Glomerular visceral epithelial cell (primary cell): ENCODE data around the gene SOCS7.

Source experiments
- DNase-seq: peaks from one replicate; pipeline ENCODE4 v3.0.0-alpha.2; 2016; ENCODE audit errors: extremely low spot score

Gene SOCS7

DNA sequence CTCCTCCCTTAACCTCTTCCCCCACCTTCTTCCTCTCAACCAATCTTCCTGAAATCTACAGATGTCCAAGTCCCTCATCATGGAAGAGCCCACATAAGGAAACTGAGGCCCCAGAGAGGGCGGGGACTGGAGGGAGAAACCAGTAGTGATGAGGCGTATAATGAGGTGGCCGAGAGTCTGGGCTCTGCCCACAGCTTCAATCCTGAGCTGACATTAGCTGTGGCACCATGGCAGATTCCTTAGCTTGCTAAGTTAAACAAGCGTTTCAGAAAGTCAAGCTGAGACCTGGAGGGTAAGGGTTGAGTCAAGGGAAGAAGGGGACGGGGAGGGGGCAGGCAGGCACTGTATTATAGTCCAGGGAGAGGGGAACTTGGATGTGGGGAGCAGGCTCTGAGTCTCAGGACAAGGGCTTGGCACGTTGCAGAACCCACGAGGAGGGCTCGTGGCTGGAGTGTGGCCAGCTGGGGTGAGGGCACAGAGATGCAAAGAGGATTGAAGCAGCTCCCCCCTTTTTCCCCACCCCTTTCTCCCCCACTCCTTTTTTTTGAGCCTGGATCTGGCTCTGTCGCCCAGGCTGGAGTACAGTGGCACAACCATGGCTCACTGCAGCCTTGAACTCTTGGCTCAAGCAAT lies 89.9 kb downstream of the SOCS7 start:
- no peak for DNase-seq

DNA sequence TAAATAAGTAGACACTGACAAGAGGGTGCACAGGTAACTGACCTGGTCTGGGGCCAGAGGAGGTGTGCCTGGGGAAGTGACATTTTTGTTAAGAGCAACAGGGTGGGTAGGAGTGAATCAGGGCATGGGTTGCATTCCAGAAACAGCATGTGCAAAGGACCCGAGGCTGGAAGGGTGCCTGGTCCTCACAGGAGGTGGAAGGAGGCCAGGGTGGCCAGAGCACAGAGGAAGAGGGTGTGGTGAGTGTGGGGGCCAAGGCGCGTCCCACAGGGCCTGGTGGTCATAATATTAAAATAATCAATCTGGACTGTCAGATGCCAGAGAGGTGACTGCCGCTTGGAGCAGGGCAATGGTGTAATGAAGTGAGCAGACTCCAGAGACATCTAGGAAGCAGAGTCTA lies 90.9 kb downstream of the SOCS7 start:
- DNase-seq: no peak

DNA sequence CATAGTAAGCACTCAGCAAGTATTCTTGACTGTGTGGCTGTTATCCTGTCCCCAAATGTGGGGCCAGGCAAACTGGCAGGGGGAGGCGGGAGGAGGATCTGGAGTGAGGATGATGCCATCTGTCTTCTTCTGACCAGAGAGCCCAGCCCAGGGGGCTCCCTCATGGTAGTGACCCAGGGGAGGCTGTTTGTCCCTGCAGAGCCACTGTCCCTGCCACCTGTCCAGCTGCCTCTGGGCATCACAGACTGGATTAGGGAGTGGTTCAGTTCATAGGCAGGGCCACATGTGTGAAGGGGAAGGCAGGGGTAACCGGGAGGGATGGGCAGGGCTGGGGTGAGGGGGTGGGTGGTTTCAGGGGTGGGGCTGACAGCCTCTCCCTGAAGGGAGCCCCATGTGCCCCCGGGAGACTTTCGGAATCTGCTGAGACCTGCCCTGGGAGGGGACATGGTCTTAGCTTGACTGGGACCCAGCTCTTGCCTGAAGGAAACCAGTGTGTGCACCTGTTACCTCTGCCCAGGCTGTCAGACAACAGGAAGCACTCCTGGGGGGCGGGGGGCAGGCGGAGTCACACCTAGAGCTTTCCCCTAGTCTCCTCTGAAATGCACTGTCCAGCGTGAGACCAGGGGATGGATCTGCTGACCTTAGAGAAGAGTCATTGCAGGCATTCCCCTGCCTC lies 91.8 kb downstream of the SOCS7 start:
- DNase-seq: no peak

DNA sequence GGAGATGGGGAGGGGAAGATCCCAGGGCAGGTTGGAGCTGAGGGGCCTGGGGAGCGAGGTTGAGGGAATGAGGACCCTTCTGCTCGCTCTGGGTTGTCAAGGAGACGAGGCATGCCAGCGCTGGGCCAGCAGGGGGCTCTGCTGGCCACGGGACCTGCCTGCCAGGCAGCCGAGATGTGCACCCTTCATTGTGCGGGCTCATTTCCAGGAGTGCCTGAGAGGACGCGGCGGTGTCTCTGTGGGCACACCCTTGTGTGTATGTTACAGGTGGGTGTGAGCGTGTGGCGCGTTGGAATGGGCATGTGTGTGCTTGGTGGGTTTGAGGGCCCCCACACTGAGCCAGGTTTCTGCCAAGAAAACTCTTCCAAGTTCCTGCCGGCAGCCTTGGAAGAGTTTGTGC lies 92.5 kb downstream of the SOCS7 start:
- DNase-seq: peak; percentile 76

DNA sequence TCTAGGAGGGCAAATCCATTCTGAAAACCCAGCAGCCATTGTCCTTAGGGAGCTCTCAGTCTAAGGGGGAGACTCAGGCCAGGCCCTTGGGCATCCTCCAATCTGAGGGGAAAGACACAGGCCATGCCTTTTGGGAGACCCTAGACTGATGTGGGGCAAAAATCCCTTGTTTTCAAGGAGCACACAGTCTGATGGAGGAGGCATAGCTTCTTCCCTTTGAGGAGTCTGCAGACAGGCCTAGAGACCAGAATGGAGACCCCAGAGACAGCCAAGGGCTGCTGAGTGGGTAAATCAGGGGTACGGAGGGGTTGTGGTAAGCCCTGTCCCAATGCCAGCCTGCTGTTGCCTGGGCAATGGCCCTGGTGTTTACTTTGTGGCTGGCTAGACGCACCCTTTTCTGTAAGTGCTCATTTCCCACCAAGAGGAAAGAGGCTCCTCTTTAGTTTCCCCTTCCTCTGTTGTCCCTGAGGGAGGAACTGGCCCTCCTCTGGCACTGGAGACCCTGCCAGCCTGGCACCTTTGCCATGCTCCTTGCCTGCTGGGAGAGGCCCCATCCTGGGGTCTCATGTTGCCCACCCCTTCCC lies 96.0 kb downstream of the SOCS7 start:
- no peak for DNase-seq

DNA sequence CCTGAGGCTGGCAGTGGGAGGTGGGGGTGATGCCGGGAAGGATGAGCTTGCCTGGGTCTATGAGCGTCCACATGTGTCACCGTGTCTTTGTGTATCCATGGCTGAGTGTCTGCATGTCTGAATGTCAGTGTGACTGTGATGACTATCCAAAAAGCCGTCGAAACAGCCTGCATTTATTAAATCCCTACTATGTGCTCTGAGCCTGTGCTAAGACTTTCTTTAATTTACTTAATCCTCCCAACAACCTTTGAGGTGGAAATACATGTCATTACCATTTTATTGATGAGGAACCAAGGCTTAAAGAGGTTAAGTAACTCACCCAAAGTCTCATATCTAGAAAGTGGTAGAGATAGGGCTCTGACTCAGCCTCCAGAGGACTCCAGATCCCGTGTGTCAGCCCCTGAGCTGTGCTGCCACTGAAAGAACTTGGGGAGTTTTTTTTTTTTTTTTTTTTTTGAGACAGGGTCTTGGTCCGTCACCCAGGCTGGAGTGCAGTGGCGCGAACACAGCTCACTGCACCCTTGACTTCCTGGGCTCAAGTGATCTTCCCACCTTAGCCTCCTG lies 96.6 kb downstream of the SOCS7 start:
- no peak for DNase-seq

DNA sequence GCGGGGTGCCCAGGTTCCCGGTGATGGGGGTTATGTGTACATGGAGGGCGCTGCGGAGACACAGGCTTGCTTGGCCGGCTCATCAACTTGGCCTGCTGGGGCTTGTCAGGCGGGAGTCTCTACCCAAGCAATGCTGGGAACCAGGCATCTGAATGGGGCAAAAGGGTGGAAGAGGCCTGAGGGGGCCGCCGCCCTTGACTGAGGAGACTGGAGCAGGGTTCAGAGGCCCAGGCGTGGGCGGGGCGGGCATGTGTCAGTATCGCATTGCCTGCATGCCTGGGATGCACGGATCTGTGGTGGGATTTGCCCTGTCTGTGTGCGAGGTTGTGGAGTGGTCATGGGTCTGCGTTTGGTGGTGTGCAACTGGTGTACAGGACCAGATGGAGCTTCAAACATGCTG lies 97.7 kb downstream of the SOCS7 start:
- DNase-seq: peak; percentile 84

DNA sequence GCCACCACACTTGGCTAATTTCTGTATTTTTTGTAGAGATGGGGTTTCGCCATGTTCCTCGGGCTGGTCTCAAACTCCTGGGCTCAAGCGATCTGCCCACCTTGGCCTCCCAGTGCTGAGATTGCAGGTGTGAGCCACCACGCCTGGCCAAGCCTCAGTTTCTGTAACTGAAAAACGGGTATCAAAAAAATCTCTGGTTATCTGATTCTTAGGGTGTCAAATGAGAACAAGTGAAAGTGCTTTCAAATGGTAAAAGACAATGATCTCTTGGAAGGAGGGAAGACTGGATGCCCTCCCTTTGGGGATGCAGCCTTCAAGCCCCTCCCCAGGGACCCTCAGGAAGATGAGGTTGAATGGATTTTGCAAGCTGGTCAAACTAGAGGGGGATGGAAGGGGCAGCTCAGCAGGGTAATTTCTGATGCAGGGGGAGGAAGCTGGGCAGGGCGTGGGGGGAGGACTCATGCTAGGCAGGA lies 98.9 kb downstream of the SOCS7 start:
- DNase-seq: no peak

DNA sequence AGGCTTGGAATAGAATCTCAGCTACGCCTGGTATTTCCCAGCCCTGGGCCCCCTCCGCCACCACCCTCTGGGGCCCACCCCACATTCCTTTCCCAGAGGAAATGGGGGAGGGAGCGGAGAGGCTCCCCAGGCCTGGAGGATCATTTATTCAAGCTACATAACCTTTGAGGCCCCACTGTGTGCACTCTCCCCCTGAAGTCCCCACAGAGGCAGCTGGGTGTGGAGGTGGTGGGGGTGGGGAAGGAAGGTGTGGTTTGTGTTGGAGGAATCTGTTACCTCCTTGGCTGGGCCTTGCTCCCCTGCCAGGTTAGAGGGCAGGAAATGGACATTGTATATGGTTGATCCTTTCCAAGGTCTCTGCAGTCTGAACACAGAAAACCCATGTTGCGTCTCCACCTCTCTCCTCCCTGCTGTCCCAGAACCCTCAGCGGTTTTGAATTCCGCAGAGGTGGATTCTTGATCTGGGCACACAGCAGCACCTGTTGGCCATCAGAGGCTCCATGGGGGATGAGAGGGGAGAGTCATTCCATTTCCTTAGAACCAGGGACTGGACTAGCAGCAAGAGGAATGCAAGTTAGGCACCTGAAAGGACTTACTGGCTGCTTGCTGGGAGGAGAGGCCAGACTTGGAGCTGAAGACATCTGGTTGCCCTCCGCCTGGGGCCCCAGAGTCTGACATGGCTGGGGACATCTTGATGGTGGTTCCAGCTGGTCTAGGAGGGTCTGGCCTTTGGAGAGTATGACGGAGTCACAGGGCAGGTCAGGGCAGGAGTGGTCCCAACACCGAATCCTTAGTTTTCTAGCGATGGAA lies 99.6 kb downstream of the SOCS7 start:
- peak; percentile 91 for DNase-seq

DNA sequence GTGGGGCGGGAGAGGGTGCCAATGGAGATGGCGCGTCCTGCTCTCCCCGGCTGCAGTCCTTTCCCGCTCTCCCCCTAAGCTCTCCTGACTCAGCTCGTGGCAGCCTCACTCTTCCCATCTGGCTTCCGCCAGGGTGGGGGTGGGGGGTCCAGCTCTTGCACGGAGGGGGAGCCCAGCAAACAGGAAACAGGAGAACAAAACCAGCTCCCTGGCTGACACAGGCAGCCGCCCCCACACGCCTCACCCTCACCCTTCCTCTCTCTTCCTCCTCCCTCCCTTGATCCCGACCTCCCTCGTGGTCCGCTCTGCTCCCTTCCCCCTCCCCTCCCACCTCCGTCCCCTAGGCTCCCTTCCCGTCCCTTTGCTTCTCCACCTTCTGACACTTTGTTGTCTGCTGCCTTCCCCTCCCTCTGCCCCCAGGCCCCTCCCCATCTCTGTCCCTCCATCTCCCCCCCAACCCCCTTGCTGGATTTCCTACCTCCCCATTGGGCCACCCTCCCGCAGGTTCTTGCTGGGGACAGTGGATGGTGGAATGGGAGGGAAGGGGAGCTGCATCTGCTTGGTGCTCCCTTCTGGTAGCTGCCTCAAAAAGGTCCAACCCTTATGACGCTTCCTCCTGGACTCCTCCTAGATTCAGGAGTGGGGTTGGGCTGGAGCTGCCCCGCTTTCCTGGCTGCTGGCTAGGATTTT lies 100.3 kb downstream of the SOCS7 start:
- DNase-seq: peak; percentile 89

DNA sequence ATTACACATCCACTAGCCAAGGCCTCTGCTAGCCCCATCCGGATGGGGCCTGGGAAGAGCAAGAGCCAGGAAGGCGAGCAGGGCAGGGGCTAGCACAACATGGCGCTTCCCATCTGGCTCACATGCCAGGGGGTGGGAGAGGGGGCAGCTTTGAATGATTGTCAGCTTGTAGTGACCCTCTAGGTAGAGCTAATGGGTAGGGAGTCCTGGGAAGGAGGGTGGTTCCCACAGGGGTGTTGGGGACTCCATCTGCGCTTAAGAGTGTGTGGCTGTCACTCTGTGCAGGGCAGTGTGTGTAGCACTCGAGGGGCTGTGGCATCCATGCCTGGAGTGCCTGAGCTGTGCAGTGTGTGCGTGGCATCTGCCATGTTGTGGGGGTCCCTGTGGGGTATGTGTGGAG lies 101.1 kb downstream of the SOCS7 start:
- no peak for DNase-seq

DNA sequence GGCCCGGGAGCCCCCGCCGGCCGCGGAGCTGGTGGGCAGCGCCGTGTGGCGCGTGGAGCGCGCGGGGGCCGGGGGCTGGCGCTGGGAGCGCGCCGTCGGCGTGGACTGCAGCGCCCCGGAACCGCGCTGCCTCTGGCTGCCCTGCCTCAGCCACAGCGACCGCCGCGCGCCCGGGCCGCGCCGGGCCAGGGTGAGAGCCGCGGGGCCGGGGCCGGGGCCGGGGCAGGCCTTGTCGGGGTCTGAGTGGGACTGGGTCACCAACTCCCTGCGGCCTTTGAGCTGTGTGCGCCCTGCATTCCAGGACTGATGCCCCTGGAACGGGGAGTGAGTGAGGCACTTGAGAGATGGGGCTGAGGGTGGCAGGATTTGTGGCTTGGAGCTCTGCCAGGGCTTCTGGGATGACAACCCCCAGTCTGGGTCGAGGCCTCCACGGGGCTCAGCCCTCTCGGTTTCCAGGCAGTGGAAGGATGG lies 102.3 kb downstream of the SOCS7 start:
- DNase-seq: peak; percentile 90

DNA sequence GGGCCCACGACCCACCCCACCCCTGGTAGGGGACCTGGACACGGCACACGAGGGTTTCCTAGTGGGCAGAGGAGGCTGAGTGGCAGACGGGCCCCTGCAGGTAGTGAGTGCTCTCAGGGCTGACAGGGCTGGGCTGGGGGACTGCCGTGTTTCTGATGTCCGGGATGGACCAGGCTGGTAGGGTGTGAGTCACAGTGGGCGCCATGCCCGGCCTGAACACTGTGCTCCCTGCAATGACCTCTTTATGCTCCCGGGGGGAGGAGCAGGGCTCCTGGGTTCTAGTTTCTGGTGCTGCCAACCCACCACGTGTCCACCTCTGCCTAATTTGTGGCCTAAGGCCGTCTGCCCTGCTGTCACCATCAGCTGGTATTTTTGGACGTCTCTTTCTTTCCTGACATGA lies 102.9 kb downstream of the SOCS7 start:
- DNase-seq: peak; percentile 87
